ENCODE measurements around the gene RIC8B. TPM values are rescaled to one million over a fixed set of nuclear protein-coding genes. Genes with fewer than 3 reads are reported as not detected.
"Not testable (repeated sequence)": the region's sequence is repeated elsewhere in the genome, so short reads cannot be mapped to it uniquely, and the experiment has no call there.

RIC8B gene
- 10 to 100 TPM; 13.9 to 14.6 TPM for total RNA-seq

GRCh38 chr12:106774005-106774807 is at the start of gene RIC8B:
RIC8B (plus strand) TSS chr12:106774682; CDS start chr12:106774746, 64 bp downstream.
- DNase-seq = peak; percentile 97
- Histone ChIP-seq H3K27me3 (no peaks in the 10 kb centered on the region), H3K9ac (ENCODE audit: low read depth in 2 of 2, low read length in 2 of 2) (peak within 1 kb of the TSS; percentile 94 to 95), H3K9me3 (no peaks in the 10 kb centered on the region), H3K36me3 (no peaks in the 10 kb centered on the region), H3K4me1 (no peaks in the 10 kb centered on the region), H3K27ac (peak within 1 kb of the TSS; percentile 88), H3K4me3 (peak within 1 kb of the TSS; percentile 85)
- intact Hi-C loops (cut with DNase I) = no loop called here
- no peak for TF ChIP-seq CTCF (IDR thresholded peaks at IDR 0.05)

- Histone ChIP-seq H3K36me3 (no peaks in the 10 kb centered on the region), H3K4me1 (no peaks in the 10 kb centered on the region), H3K4me3 (no peak overlapping the region), H3K9ac (ENCODE audit: low read depth in 2 of 2, low read length in 2 of 2) (no peak overlapping the region), H3K27ac (no peak overlapping the region), H3K9me3 (no peaks in the 10 kb centered on the region), H3K27me3 (no peaks in the 10 kb centered on the region)
- DNase-seq = no peak
- intact Hi-C loops (cut with DNase I) = no loop called here
- TF ChIP-seq CTCF (IDR thresholded peaks at IDR 0.05) = no peak
Measured at GRCh38 chr12:106724934-106725333, 49.5 kb upstream of the RIC8B start.

- intact Hi-C loops (cut with DNase I); H3K27me3 ChIP-seq; H3K9ac ChIP-seq (ENCODE audit: low read depth in 2 of 2, low read length in 2 of 2); H3K27ac ChIP-seq; H3K4me1 ChIP-seq; DNase-seq; H3K9me3 ChIP-seq; H3K4me3 ChIP-seq; H3K36me3 ChIP-seq: not testable (repeated sequence)
Measured at GRCh38 chr12:106726603-106727202, 47.8 kb upstream of the RIC8B start.

- TF ChIP-seq CTCF (IDR thresholded peaks at IDR 0.05) = no peak
- Histone ChIP-seq H3K36me3 (no peaks in the 10 kb centered on the region), H3K27ac (no peak overlapping the region), H3K9ac (ENCODE audit: low read depth in 2 of 2, low read length in 2 of 2) (no peak overlapping the region), H3K9me3 (no peaks in the 10 kb centered on the region), H3K4me1 (no peaks in the 10 kb centered on the region), H3K4me3 (no peak overlapping the region), H3K27me3 (no peaks in the 10 kb centered on the region)
- DNase-seq = no peak
- intact Hi-C loops (cut with DNase I) = no loop called here
Measured at GRCh38 chr12:106729611-106730010, 44.9 kb upstream of the RIC8B start.

- TF ChIP-seq CTCF (IDR thresholded peaks at IDR 0.05) = no peak
- no peak overlapping the region for H3K27ac ChIP-seq
- intact Hi-C loops (cut with DNase I) = no loop called here
Measured at GRCh38 chr12:106732890-106733289, 41.6 kb upstream of the RIC8B start.

GRCh38 chr12:106733660-106734059 is 40.8 kb upstream of the RIC8B start:
- intact Hi-C loops (cut with DNase I) = no loop called here
- no peaks in the 10 kb centered on the region for H3K36me3 ChIP-seq
- H3K27ac ChIP-seq = no peak overlapping the region

More at GRCh38 chr12:106732890-106733289, 41.6 kb upstream of the RIC8B start:
- DNase-seq = no peak
- H3K4me3 ChIP-seq = no peak overlapping the region
- no peaks in the 10 kb centered on the region for H3K27me3 ChIP-seq
- H3K4me1 ChIP-seq = no peaks in the 10 kb centered on the region
- no peaks in the 10 kb centered on the region for H3K36me3 ChIP-seq
- H3K9me3 ChIP-seq = no peaks in the 10 kb centered on the region
- no peak overlapping the region for H3K9ac ChIP-seq (ENCODE audit: low read depth in 2 of 2, low read length in 2 of 2)

More at GRCh38 chr12:106733660-106734059, 40.8 kb upstream of the RIC8B start:
- H3K9me3 ChIP-seq = no peaks in the 10 kb centered on the region
- no peaks in the 10 kb centered on the region for H3K27me3 ChIP-seq
- no peak for DNase-seq
- no peak overlapping the region for H3K9ac ChIP-seq (ENCODE audit: low read depth in 2 of 2, low read length in 2 of 2)
- no peak overlapping the region for H3K4me3 ChIP-seq
- no peaks in the 10 kb centered on the region for H3K4me1 ChIP-seq
- no peak for TF ChIP-seq CTCF (IDR thresholded peaks at IDR 0.05)

Data from colonic mucosa (tissue), 4 donors.